Measurements from ENCODE around the gene TMEM97.

The TMEM97 gene

GRCh38 chr17:28339431-28339830 lies 20.4 kb downstream of the TMEM97 start:
- DNase-seq (ENCODE audit: low read depth) = no peak
- no peak for TF ChIP-seq CTCF (IDR thresholded peaks at IDR 0.05; ENCODE audit: control insufficient read depth, extremely low read depth, insufficient read depth)
- no peak overlapping the region for H3K4me3 ChIP-seq (ENCODE audit: low read depth, low read length)

- no peak overlapping the region for H3K4me3 ChIP-seq (ENCODE audit: low read depth, low read length)
- no peak for TF ChIP-seq CTCF (IDR thresholded peaks at IDR 0.05; ENCODE audit: control insufficient read depth, extremely low read depth, insufficient read depth)
- no peak for DNase-seq (ENCODE audit: low read depth)
Observed at GRCh38 chr17:28340374-28340773, 21.4 kb downstream of the TMEM97 start.

- no peak for TF ChIP-seq CTCF (IDR thresholded peaks at IDR 0.05; ENCODE audit: control insufficient read depth, extremely low read depth, insufficient read depth)
- DNase-seq (ENCODE audit: low read depth) = no peak
- no peak overlapping the region for H3K4me3 ChIP-seq (ENCODE audit: low read depth, low read length)
Observed at GRCh38 chr17:28341516-28341915, 22.5 kb downstream of the TMEM97 start.

- no peak for TF ChIP-seq CTCF (IDR thresholded peaks at IDR 0.05; ENCODE audit: control insufficient read depth, extremely low read depth, insufficient read depth)
- DNase-seq (ENCODE audit: low read depth) = no peak
- no peak overlapping the region for H3K4me3 ChIP-seq (ENCODE audit: low read depth, low read length)
Observed at GRCh38 chr17:28342313-28342712, 23.3 kb downstream of the TMEM97 start.

GRCh38 chr17:28343491-28343932 lies 24.5 kb downstream of the TMEM97 start:
- DNase-seq (ENCODE audit: low read depth) = no peak
- H3K4me3 ChIP-seq (ENCODE audit: low read depth, low read length) = no peak overlapping the region
- TF ChIP-seq CTCF (IDR thresholded peaks at IDR 0.05; ENCODE audit: control insufficient read depth, extremely low read depth, insufficient read depth) = no peak

GRCh38 chr17:28344011-28344410 lies 25.0 kb downstream of the TMEM97 start:
- no peak for TF ChIP-seq CTCF (IDR thresholded peaks at IDR 0.05; ENCODE audit: control insufficient read depth, extremely low read depth, insufficient read depth)
- no peak overlapping the region for H3K4me3 ChIP-seq (ENCODE audit: low read depth, low read length)
- DNase-seq (ENCODE audit: low read depth) = no peak

- no peak overlapping the region for H3K4me3 ChIP-seq (ENCODE audit: low read depth, low read length)
- DNase-seq (ENCODE audit: low read depth) = no peak
- no peak for TF ChIP-seq CTCF (IDR thresholded peaks at IDR 0.05; ENCODE audit: control insufficient read depth, extremely low read depth, insufficient read depth)
Observed at GRCh38 chr17:28344435-28344901, 25.5 kb downstream of the TMEM97 start.
